HL-60/S4 (cell line): ENCODE data around the gene C1orf50.

ENCODE experiments used
- in situ Hi-C: fragments of 300-500 bp; cut with MboI; formaldehyde crosslinking; loops from 2 replicates; pipeline ENCODE4 v1.14.3; 2022; ENCODE audit warnings: low sequenced_read_pairs

C1orf50 gene

DNA sequence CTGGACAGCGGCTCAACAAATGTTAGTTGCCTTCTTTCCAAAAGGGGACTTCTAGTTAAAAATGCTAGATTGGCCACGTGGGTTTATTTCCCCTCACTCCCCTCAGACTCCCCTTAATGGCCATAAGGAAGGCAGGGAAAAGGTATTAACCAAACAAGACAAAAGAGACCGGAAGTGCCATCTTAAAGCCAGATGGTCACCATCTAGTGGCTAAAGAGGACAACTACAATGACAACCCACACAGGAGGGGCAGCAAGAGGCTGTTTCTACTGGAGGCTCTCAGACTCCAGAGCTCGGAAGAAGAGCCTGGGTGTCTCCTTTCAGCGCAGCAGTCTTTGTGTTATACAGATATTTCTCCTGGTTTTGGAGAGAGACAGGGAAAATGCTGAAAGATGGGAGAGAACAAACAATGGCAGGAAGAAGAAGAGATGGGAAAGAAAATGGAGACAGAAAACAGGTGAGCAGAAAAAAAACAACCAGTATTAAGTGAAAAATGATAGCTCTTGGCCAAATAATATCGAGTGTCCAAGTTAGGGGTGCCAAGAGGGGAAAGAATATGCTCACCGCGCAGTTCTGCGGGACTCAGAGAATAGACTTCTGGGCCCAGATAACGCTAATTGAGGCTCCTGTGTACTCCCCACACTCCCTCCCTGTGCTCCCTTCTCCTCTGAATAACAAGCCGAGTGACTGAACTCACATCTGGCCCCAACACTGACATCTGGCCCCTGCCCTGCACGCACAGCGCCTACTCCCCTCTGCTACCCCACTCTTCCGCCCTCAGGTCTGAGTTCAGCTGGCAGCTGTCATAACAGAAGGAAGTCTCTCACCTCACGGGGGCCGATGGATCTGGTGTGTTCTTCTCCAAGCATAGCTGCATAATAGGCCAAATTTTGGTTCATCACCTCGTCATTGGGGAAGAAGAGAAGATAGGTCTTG, 9.8 kb upstream of the C1orf50 start:
- in situ Hi-C loops, result no loop called here

DNA sequence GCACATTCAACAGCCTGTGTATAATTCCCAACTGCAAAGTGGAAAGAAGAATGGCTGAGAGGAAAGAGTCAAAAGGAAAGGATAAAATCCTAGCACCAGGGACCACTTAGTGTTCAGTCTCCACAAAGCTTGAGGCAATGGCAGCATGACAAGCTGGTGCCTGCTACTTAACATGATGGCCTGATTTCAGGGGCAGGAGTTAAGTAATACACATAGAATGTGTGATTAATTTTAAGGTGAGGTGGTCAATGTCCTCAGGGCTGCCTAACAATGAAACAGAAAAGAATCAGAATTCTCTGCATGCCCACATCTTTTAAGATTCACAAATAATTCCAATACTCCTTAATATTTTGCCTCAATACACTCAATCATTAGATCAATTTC, 9.2 kb upstream of the C1orf50 start:
- in situ Hi-C loops, result no loop called here

DNA sequence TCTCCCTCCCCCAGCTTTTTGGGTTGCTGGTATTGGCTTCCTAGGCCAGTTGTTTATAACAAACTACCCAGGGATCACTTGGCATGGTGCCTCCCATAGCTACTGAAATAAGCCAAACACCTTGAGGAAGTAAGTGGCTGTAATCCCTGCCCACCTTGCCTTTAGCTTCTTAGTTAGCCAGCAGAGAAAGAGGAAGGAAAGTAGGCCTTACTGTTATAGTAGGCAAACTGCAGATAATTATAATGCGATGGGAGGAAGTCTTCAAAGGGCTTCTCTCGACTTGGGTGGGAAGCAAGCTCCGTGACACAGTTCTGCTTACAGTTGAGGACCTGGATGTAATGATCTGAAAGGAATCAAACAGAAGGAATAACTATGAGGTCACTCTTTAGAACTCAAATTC, 8.4 kb upstream of the C1orf50 start:
- in situ Hi-C loops, result no loop called here

DNA sequence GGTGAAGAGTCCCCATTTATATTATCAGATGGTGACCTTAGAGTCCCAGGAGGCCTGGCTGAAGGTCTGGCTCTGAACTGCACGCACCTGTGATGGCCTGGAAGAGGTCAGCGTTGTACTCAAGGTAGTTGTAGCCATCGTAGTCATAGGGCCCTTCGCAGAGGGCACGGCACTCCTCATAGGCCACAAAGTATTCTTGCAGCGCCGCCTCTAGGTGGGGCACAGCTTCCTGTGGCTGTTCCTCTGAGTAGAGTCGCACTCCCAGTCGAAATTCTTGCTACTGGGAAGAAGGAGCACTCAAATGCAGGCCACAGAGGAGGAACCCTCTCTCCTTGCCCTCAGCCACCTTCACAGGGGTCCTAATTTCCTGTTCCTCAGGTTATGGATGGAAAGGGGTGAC, 7.9 kb upstream of the C1orf50 start:
- in situ Hi-C loops, result no loop called here

DNA sequence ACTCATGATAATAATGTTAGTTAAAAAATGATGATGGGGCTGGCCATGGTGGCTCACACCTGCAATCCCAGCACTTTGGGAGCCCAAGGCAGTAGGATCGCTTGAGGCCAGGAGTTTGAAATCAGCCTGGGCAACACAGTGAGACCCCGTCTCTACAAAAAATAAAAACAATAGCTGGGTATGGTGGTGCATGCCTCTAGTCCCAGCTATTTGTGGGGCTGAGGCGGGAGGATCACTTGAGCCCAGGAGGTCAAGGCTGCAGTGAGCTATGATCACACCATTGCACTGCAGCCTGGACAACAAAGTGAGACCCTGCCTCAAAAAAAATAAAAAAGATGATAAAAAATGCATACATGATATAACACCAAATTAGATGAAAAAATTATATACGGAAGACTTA, 5.5 kb upstream of the C1orf50 start:
- in situ Hi-C loops, result no loop called here

DNA sequence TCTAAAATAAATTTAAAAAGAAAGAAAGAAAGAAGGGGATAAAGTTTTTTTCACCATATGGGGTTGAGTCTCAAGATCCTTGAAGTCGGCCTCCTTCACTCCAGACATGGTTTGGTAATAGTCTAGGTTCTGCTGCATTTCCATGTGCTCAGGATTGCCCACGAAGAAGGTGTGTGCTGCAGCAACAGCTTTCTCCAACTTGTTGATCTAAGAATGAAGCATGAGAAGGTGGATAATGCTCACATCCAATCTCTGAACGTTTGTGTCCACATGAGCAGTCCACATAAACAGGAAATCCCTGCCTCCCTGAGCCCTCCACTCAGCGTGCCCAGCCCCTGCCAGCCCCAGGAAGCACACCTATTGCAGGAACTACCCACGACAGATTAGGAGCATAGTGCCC, 4.8 kb upstream of the C1orf50 start:
- in situ Hi-C loops, result no loop called here

- in situ Hi-C loops, result no loop called here
These were observed 1.8 kb upstream of the C1orf50 start for GRCh38 chr1:42765269-42765668.

GRCh38 chr1:42765832-42766740, 963 bp upstream of the C1orf50 start:
- in situ Hi-C loops, result no loop called here

- in situ Hi-C loops, result no loop called here
These were observed 506 bp downstream of the C1orf50 start for GRCh38 chr1:42767510-42768000.

DNA sequence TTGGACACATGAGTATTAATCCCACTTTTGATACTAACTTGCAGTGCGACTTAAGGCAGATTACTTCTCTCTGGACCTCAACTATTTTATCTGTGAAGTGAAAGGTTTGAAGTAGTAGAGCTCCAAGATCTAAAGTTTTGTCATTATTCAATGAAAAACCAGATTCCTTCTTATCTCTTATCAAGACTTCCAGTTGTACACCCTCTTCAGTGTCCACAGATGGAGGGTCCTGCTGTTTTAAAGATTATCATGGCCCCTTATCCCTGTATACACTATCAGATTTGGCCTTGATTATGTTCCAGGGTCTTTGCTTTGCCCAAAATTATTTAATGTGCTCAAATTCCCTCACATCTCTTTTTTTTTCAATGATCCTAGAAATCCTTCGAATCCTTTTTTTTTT, 1.1 kb downstream of the C1orf50 start:
- in situ Hi-C loops, result no loop called here

GRCh38 chr1:42769811-42770210, 2.8 kb downstream of the C1orf50 start:
- in situ Hi-C loops, result no loop called here

- in situ Hi-C loops, result no loop called here
These were observed 6.4 kb downstream of the C1orf50 start for GRCh38 chr1:42773420-42773819.

DNA sequence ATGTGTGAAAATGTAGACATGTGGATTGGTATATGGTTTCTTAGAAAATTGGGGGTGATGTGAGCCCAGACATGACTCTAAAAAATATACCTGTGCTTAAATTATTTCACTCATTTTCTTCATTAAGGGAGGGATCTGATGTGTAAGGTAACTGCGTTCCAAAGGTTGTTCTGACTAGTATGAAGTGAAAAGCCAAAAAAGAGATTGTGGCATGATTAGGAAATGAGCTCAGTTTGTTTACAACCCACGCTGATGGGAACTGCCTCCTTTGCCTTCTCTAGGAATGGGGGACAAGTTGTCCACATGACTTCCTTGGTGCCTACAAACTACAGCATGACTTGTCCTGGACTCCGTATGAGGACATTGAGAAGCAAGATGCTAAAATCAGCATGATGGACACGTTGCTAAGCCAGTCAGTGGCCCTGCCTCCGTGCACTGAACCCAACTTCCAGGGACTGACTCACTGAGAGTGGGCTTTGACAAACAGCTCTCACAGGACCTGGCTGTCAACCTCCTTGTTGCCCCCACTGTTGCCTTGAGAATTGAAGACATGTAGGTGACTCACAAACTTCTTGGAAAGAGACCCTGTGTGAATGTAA, 8.0 kb downstream of the C1orf50 start:
- in situ Hi-C loops, result no loop called here

GRCh38 chr1:42776502-42776901, 9.5 kb downstream of the C1orf50 start:
- in situ Hi-C loops, result no loop called here

GRCh38 chr1:42777852-42778251, 10.8 kb downstream of the C1orf50 start:
- in situ Hi-C loops, result no loop called here

DNA sequence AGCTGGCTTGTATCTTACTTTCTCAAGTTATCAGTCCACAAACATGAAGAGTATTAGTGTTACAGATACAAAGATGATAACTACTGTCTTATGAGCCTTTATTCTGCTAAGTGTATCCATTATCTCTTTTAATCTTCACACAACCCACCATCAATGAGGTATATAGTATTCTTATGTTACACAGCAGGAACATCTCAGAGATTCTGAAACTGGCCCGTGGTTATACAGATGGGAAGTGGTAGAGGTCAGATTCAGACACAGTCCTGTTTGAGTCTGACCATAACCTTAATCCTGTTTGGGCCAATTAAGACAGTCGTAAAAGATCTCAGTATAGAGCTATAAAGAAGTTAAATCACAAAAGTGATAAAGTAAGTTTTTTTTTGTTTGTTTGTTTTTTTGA, 12.7 kb downstream of the C1orf50 start:
- in situ Hi-C loops, result loop anchor here (10.0 kb wide), 1 partner anchor 295 kb away; no protein-coding TSS in a partner anchor

DNA sequence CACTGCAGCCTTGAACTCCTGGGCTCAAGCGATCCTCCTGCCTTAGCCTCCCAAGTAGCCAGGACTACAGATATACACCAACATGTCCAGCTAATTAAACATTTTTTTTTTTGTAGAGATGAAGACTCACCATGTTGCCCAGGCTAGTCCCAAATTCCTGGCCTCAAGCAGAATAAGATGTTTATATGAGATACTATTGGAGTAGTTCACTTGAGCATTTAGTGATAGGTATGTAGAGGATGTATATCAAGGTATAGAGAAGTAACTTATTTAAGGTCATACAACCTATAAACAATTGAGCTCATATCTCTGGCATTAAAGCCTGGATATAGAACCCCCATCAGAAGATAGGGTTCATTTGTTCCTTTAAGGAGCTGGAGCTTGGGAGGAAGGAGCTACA, 13.1 kb downstream of the C1orf50 start:
- in situ Hi-C loops, result loop anchor here (10.0 kb wide), 1 partner anchor 295 kb away; no protein-coding TSS in a partner anchor

GRCh38 chr1:42783092-42783491, 16.0 kb downstream of the C1orf50 start:
- in situ Hi-C loops, result loop anchor here (10.0 kb wide), 1 partner anchor 292 kb away; no protein-coding TSS in a partner anchor

DNA sequence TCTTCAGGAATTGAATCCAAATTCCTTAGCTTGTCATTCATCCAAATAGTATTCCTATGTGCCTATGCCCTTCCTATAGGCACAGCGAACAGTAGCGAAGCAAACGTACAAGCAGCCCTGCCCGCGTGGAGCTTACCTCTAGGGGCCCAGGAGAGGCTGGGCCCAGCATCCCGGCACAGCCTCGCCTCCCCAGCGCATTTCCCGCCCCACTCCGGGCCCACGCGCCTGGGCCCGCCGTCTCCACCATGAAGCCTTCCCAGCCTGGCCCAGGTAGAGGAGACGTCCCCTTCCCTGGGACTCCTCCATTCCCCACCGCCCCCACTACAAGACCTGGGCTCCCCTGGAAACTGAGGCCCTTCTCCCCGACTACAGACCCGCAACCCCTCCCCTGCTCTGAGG, 17.5 kb downstream of the C1orf50 start:
- in situ Hi-C loops, result loop anchor here (10.0 kb wide), 1 partner anchor 290 kb away; no protein-coding TSS in a partner anchor

DNA sequence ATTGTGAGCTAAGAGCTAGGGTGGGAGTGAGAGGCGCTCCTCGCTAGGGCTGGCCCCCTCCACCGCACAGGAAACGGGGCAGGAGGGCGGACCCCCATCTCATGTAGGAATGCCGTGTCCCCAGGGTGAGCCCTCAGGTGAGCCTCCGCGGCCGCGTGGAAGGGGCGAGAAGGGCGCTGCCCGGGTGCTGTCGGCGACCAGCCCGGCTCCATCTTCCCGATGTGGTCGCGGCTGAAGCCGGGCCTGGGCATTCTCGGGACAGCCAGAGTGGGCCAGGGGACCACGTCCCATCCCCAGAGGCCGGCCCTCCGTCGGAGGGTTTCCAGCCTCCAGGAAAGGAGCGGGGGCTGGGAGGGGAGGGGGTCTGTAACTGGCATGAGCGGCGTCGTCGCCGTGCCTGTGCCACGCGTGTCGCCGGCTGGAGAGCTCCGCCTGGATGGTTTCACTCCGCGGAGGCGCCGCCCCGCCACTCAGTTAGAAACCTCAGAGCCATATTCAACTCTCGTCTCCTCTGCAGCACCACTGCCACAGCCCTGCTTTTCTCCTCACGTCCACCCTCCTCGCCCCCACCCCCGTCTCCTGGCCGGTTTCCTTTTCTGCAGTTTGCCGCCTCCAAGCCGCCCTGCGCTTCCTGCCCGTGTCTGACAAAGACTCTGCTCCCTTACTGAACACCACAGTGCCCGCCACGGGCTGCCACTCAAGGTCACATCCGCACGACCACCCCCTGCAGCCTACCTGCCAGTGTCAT, 18.1 kb downstream of the C1orf50 start, which contains the start of gene TMEM269:
TSS of gene TMEM269 (plus strand) at position 46 of the 748 bp plus-strand sequence. CDS start 4,903 bp downstream, outside the sequence.
- in situ Hi-C loops, result loop anchor here (10.0 kb wide), 1 partner anchor 290 kb away; no protein-coding TSS in a partner anchor
